ENCODE data around the gene OR51B4.

GRCh38 chr11:5283086-5283485, 18.7 kb downstream of the OR51B4 start:
- TF ChIP-seq EP300 (IDR thresholded peaks at IDR 0.05), result no peak
- no peak for TF ChIP-seq CTCF (IDR thresholded peaks at IDR 0.05)
